Raji (cell line): ENCODE data around the gene ZNF609.

Experiments used
- POLR2A ChIP-seq: IDR thresholded peaks from 2 replicates; pipeline ENCODE4 v1.6.1; 2011; ENCODE audit warnings: low read depth, low read length, control low read depth; ENCODE audit not compliant: insufficient read depth

Gene ZNF609

DNA sequence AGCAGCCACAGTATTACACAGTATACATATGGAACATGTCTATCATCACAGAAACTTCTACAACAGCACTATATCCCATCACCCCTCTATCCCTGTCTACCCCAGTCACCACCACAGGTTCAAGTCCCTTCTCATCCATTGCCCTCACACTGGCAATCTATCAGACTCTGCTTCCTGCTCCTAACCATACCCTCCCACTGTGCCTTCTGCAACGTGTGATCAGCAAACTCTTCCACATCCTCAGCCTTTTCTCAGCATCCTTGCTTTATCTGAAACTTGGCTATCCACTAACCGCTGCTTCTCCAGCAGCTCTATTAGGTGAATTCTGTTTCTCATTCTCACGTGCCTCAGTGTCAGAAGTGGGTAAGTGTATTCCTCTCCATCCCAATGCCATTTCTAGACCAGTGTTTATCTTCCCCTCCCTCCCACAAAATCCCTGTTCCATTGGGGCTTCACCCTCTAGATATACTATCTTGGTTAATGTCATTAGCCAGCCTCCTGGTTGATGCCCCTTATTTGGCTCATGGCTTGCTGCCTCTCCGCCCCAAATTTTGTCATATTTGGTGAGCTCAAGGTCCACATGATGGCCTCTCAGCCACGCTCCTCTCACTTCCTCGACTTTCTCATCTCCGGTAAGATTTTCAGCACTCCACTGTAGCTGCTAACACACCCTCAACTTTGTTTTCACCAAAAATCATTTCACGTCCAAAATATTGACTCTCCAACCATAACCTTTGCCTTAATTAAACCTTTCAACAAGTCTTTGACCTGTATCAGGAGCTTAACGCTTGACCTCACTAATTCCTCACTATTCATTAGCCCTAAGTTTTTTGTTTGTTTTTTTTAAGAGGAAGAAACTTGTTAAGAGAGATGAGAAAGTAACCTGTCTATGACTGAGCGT is 245.9 kb downstream of the ZNF609 start:
- no peak for TF ChIP-seq POLR2A

DNA sequence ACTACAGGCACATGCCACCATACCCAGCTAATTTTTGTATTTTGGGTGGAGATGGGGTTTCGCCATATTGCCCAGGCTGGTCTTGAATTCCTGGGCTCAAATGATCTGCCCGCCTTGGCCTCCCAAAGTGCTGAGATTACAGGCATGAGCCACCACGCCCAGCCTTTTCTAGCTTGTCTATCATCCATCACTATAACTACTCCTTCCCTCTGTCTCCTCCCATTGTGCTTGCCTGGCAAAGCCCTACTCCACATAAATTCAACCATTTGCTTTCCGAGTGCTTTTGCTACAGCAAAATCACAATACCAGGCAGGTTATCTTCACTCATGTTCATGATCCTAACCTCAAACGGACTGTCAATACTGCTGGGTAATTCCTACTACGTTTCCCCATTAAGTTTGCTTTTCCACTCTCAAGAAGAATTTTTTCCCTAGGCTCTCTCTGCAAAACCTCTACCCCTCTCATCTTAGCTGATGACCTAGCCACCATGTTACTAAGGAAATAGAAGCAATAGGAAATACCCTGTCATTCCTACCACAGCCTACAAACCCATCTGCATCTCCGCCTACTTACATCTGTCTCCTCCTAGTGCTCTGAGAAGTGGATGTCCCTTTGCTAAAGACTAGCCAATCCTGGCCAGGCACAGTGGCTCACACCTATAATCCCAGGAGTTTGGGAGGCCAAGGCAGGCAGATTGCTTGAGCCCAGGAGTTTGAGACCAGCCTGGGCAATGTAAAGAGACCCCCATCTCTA is 250.5 kb downstream of the ZNF609 start:
- TF ChIP-seq POLR2A: no peak

DNA sequence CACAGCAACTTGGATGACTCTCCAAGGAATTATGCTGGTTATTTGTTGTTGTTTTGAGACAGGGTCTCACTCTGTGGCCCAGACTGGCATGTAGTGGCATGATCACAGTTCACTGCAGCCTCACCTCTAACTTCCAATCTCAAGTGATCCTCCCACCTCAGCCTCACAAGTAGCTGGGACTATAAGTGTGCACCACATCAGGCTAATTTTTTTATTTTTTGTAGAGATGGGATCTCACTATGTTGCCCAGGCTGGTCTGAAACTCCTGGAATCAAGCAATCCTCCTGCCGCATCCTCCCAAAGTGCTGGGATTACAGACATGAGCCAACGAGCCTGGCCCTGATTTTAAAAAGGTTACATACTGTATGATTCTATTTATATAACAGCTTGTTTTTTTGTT is 252.0 kb downstream of the ZNF609 start:
- TF ChIP-seq POLR2A: no peak

DNA sequence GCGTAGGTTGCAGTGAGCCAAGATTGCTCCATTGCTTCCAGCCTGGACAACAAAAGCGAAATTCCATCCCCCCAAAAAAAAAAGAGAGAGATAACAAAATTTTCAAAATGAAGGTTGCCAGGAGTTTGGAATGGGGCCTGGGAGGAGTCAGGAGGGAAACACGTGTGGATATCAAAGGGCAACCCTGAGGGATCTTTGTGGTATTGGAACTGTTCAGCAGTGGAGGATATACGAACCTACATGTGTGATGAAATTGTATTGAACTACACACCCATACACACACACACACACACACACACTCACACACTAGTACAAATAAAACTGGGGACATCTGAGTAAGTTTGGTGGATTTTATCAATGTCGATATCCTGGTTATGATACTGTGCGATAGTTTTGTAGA is 253.2 kb downstream of the ZNF609 start:
- no peak for TF ChIP-seq POLR2A

DNA sequence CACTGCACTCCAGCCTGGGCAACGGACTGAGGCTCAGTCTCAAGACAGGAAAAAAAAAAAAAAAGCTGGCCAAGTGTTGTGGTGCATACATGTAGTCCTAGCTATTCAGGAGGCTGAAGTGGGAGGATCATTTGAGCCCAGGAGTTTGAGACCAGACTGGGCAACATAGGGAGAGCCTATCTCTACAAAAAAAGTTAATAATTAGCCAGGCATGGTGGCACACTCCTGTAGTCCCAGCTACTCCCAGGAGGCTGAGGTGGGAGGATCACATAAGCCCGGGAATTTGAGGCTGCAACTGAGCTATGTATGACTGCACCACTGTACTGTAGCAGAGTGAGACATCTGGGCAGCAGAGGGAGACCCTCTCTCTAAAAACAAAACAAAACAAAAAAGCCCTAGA is 256.1 kb downstream of the ZNF609 start:
- no peak for TF ChIP-seq POLR2A

DNA sequence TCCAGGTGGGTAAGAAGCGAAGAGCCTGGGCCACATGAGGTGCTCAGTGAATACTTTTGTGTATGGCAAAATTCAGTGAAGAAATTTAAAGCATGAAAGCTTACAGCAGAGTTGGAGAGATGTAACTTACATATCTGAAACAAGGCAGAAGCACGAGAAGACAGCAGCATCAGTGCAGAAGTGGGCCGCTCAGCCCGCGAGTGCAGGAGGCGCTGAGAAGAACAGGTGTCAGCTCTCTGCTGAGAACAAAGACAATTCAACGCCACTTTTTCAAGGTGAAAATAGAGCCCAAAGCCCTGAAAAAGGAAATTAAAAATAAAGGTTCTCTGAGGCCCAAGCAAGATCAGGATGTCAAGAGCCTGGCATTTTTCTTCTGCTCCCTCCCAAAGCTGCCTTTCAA is 256.8 kb downstream of the ZNF609 start:
- no peak for TF ChIP-seq POLR2A

DNA sequence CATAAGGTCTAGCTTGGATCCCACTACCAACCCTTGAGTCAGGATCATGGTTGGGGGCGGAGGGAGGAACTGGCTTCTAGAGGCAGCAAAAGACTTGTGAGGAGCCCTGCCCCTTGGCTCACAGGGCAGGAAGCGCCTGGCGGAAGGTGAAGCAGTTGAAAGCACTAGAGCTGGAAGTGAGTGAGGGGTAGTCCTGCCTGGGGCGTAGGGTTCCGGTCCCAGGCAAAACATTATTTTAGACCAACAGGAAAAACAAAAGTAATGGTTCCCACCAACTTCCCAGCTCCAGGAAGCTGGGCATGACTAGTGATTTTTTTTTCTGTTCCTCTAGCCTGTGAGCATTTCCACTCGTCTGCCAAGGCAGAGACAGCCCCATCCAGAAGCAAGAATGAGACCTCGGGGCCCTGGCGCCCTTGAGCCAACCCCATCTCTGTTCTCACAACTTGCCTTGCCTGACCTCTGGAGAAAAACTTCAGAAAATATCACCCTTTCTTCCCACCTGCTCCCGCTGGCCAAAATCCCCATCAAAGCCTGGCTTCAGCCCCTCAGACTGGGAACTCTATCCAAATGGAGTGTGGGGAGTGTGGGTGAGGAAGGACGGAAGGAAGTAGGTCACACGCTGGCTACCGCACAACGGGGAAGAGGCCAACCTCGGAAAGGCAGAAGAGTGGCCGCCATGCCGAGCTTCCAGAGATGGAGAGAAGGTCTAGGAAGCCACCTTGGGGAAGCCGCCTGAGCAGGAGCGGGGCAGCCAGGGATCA is 257.5 kb downstream of the ZNF609 start:
- TF ChIP-seq POLR2A: no peak

DNA sequence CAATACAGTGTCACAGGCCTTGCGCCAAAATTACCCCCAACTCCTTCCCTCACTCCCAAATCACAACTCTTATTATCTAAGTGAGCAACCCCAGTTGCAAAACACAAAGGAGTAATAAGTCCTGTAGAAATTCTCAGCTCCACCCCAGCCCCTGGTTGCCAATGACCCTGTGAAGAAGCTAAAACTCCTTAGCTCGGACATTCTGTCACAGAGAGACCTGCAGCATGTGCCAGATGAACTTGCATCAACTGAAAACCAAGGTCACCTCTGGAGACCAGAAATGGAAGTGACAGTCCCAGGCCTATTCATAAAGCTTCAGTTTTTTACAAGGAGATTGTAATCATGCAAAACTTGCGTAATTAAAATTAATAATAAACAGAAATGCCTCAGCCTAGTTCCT is 259.8 kb downstream of the ZNF609 start:
- TF ChIP-seq POLR2A: no peak

DNA sequence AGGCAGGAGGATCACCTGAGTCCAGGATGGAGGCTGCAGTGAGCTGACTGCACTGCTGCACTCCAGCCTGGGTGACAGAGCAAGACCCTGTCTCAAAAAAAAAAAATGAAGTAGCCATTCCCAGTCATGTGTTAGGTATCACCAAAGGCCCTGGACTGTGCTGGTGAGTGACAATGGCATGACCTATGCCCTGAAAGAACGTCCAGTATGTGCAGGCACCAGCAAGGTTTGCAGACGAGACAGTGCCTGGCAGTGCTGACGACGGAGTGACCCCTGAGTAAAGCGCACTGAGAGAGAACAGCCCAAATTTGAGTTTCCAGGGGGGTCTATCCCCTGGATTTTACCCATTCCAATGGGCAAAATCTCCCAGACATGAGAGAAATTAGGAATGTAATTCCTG is 269.8 kb downstream of the ZNF609 start:
- no peak for TF ChIP-seq POLR2A

DNA sequence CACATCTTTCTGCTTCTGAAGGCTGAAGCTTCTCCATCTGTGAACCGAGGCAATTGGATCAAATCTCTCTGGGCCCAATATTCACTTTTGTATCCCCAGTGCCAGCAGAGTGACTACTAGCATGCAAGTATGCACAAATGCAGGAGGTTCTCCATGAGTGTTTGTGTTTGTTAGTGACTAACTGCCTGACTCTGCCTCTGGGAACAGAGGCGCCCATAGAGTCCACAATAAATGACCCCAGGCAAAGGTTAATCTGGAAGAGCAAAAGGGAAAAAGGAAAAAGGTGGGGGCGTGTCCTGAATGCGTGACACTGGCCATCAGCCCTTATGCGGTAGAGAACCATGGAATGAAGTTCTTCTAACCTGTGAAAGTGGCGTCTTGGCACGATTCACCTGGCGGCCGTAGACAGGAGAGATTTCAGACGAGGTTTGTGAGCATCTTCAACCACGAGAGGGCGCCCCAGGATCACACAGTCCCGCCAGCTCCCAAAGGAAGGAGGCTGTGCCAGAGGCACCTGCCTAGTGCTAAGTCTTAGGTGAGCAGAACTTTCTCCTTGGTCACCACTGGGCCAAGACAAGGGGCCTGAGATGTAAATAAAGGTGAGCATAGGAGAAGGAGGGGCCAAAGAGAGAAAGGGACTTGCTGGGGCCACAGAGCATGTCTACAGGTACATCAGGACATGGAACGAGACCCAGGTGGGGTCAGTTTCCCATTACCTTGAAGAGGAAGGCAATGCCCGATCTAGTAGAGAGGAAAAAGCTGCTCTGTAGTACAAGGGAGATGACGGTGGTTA is 270.8 kb downstream of the ZNF609 start:
- TF ChIP-seq POLR2A: no peak

DNA sequence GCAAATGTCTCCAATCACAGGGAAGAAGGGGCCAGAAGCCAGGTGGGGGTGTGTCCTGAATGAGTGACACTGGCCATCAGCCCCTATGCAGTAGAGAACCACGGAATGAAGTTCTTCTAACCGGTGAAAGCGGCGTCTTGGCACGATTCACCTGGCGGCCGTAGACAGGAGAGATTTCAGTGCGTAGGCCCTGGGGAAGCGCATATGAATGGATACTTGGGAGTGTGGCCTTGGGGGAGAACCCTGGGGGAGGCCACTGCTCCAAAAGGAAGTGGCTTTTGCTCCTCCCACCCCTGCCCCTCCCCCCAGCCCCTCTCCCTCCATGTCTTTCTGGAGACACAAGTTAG is 271.4 kb downstream of the ZNF609 start:
- no peak for TF ChIP-seq POLR2A

DNA sequence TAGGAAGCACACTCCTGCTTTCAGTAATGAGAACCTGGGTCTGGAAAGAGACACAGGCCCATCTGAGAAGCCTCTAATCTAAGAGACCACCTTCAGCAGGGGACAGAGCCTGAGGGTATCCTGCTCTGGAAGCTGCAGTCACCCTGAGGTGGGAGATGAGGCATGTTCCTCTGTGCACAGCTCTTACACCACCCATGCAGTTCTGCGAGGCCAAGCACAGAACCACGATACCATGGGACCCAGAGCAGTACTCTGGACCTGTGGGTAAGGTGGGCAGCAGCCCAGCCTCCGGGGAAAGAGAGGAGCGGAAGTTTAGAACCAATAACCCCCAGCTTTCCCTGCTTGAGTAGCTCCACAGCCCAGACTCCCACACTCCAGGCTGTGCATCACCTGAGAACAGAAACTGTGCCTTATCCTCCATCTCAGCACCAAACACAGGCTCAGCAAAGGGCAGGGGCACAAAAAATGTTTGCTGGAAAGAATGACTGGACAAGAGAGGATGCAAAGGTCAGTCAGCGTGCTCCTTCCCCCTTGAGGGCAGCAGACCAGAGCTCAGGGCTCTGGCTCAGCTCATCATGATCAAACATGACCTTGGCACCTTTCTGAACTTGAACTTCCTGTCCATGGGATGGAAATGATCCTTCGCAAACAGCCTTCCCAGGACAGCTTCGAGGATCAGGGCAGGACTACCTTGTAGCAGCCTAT is 271.9 kb downstream of the ZNF609 start:
- TF ChIP-seq POLR2A: no peak
